ENCODE data around the gene ADCY1.

DNA sequence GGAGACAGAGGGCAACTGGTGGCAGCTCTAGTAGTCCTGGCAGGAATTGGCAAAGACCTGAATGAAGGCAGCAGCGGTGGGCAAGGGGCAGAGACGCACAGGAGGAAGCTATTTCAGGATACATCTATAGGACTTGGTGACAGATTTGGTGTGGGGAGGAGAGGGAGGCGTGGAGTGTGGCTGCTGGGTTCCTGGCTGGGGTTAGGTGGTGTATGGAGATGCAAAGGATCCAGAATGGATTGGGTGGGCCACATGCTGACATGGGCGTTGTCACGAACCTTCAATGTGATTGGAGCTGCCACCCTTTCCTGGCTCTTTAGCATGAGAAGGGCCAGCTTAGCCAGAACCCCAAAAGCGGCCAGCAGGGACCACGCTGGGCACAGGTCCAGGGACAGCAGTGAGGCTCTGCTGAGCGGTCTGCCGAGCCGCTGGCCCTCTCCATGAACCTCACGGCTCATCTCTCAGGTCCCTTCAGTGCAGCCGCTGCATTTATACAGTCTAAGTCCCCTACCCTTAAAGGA lies 10.2 kb upstream of the ADCY1 start:
- TF ChIP-seq, protein P1, sequence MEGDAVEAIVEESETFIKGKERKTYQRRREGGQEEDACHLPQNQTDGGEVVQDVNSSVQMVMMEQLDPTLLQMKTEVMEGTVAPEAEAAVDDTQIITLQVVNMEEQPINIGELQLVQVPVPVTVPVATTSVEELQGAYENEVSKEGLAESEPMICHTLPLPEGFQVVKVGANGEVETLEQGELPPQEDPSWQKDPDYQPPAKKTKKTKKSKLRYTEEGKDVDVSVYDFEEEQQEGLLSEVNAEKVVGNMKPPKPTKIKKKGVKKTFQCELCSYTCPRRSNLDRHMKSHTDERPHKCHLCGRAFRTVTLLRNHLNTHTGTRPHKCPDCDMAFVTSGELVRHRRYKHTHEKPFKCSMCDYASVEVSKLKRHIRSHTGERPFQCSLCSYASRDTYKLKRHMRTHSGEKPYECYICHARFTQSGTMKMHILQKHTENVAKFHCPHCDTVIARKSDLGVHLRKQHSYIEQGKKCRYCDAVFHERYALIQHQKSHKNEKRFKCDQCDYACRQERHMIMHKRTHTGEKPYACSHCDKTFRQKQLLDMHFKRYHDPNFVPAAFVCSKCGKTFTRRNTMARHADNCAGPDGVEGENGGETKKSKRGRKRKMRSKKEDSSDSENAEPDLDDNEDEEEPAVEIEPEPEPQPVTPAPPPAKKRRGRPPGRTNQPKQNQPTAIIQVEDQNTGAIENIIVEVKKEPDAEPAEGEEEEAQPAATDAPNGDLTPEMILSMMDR (conservative IDR thresholded peaks at IDR 0.05; ENCODE audit: low read length), result no peak
- TF ChIP-seq EZH2phosphoT487 (IDR thresholded peaks at IDR 0.05; ENCODE audit: borderline replicate concordance), result no peak

Measured in Loucy (cell line).